ENCODE measurements around the gene TIAM1.
A peak's percentile ranks its signal among the peaks of the same experiment; 100 is the strongest.

Gene TIAM1

DNA sequence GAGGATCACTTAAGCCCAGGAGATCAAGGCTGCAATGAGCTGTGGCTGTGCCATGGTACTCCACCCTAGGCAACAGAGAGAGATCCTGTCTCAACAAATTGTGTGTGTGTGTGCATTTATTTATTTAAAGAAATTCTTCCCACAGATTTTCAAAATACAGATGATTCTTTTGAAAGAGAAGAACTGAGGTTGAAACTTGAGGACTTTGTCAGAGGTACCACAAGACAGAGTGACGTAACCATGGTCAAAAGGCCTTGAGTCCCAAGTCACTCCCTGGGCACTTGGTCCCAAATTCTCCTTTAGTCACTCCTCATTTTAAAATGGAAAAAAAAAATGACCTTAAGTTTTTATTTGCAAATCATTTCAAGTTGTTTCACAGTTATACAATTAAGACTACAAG lies 57.4 kb downstream of the TIAM1 start:
- no peak for DNase-seq (ENCODE audit: low read depth)

GRCh38 chr21:31284797-31285397 lies 59.2 kb downstream of the TIAM1 start:
- no peak for DNase-seq (ENCODE audit: low read depth)

GRCh38 chr21:31283025-31283424 lies 61.0 kb downstream of the TIAM1 start:
- DNase-seq (ENCODE audit: low read depth), result peak; percentile 3

DNA sequence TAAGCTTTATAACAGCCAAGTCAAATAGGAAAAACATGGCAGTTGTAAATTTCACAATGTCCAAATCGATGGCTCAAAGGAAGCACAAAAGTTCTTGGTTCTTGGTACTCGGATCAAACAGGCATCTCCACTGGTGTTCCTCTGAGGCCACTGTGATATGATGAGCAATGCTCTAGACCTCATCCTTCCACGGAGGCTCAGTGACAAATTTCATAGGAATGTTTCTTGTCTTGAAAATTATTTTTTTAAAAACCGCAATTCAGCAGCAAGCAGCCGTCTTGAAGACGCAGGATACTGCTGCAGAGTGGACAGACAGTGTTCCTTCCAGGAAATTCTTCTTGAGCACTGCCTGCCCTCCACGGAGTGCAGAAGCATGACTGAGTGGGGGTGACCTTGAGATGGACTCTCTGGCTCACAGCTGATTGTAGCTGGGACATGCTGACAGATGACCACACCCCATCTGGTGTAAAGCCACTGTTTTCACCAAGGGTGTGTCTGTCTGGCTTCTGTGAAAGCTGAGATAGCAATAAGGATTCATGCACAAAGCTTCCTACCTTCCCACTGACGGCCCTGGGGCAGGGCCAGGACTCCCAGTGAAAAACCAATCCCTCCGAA lies 61.9 kb downstream of the TIAM1 start:
- DNase-seq (ENCODE audit: low read depth), result no peak

DNA sequence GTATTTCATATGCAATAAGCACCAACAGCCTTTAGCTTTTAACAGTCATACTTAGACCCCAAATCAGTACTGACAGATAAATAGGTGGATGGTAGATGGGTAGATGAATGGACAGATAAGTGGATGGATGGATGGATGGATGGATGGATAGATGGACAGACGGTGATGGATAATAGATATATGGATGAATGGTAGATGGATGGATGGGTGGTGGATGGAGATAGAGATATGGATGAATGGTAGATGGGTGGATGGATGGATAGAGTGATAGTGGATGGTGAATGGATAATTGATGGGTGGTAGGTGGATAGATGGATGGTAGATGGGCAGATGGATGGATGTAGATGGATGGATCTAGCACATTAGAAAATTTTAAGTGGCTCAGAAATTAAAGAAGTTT lies 62.5 kb downstream of the TIAM1 start:
- DNase-seq (ENCODE audit: low read depth), result no peak

DNA sequence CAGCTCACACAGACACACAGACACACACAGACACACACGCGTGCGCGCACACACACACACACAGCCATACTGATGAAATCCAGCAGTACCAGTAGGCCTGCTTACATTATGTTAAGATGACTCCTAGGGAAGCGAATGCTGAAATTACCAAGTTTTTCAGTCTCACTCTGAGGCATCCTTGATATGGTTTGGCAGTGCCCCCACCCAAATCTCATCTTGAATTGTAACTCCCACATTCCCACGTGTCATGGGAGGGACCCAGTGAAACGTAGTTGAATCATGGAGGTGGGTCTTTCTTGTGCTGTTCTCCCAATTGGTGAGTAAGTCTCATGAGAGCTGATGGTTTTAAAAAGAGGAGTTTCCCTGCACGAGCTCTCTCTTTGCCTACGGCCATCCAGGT lies 64.1 kb downstream of the TIAM1 start:
- DNase-seq (ENCODE audit: low read depth), result no peak

DNA sequence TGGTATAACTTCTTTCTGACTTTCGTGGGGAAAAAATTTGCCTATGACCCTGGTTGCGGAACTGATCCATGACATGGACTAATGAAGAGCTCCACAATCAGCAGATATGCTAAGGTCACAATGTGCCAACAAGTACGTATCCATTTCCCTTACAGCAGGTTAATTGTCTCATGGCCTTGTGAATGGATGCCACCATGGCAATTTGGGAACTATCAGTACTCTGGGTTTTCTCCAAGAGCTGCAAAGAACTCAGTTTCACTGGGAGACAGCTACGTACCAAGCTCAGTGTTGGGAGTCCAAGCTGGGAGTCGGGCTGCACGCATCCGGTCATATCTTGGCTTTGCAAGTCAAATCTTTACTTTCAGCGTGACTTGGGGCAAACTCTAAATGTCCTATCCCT lies 64.8 kb downstream of the TIAM1 start:
- DNase-seq (ENCODE audit: low read depth), result no peak

GRCh38 chr21:31278511-31279130 lies 65.4 kb downstream of the TIAM1 start:
- no peak for DNase-seq (ENCODE audit: low read depth)

GRCh38 chr21:31276663-31277062 lies 67.4 kb downstream of the TIAM1 start:
- DNase-seq (ENCODE audit: low read depth), result no peak

DNA sequence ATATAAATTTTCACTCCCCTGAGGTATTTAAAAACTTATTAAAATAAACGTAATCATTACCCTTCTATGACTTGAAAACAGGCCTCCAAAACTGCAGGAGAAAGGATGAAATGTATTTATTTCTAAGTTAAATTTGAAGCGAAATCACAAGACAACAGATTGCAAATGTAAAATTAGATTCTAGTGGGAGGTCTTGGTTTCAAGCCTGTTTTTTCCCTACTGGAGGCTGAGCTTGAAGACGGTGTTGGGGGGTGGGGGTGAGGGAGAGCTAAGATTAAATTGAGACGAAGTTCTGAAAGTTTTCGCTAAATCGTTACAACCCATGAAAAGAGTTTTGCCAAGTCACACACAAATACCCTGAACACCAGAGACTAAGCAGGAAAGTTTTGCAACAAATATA lies 68.2 kb downstream of the TIAM1 start:
- no peak for DNase-seq (ENCODE audit: low read depth)

DNA sequence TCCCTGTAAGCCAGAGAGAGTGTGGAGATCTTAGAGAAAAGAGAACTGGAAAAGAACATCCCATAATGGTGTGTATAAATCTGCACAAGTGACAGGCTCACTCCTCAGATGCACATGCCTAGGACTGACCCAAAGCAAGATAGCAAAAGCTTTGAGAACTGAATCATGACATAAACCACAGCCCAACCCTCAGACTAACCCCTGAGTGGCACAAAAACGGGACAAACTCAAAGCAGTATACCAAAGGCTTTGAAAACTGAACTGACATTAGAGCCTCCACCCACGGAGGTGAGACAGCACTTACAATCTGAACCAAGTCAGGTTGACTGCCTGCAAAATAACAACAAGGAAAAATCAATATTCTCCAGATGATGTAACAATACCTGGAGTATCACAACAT lies 70.8 kb downstream of the TIAM1 start:
- no peak for DNase-seq (ENCODE audit: low read depth)

- DNase-seq (ENCODE audit: low read depth), result no peak
Observed at GRCh38 chr21:31268090-31268489, 76.0 kb downstream of the TIAM1 start.

DNA sequence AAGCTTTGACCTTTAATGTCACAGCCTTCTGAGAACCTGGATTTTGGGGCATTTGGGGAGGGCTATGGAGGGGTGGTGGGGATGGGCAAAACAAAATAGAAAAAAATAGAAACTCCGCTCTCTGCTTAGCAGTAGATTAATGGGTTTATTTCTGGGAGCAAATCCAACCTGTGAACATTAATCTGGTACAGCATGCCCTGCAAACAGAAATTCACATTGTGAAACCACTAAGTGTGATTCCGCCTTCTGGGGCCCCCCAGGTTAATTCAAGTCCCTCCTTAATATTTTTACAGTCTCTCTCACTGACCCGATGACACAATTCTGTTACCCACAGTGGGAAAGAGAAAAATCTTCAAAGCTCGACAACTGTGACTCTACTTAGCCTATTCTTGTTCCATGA lies 76.4 kb downstream of the TIAM1 start:
- no peak for DNase-seq (ENCODE audit: low read depth)

GRCh38 chr21:31266241-31266640 lies 77.8 kb downstream of the TIAM1 start:
- no peak for DNase-seq (ENCODE audit: low read depth)

- DNase-seq (ENCODE audit: low read depth), result no peak
Observed at GRCh38 chr21:31265366-31266013, 78.6 kb downstream of the TIAM1 start.

DNA sequence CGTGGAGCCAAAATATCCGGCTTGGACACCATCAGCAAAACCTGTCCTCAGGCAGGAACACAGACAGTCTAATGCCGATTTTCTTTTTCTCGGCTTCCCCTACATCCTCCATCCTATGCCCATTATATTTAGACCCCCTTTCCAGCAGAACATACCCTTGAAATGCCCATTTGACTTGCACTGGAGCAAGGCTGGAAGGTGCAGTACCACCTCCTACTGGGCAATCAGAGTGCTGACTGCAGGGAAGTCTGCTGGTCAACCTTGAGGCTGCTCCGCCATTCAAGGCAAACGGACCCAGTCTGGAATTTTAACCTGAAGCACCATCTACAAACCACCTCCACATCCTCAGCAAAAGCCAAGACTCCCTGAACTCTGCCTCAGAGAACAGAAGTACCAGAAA lies 79.5 kb downstream of the TIAM1 start:
- DNase-seq (ENCODE audit: low read depth), result no peak

- DNase-seq (ENCODE audit: low read depth), result no peak
Observed at GRCh38 chr21:31262728-31263127, 81.3 kb downstream of the TIAM1 start.

GRCh38 chr21:31261759-31262158 lies 82.3 kb downstream of the TIAM1 start:
- no peak for DNase-seq (ENCODE audit: low read depth)

DNA sequence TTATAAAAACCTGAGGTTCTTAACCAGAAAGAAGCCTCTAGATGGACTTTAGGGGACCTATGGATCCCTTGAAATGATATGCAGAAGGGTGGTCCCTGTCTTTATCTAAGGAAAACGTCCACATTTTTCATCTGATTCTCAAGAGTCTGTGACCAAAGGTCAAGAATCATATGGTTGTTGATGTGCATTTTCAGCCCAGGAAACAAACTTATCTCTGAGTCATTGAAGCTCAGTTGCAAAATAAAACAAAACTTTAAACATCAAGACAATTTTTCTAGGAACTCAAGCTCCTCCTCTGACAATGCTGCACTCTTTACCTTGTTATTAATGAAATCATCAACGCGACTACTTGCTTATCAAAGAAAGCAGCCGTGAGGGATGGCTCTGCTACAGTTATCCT lies 83.3 kb downstream of the TIAM1 start:
- no peak for DNase-seq (ENCODE audit: low read depth)

- DNase-seq (ENCODE audit: low read depth), result no peak
Observed at GRCh38 chr21:31258073-31258472, 86.0 kb downstream of the TIAM1 start.

GRCh38 chr21:31257265-31257664 lies 86.8 kb downstream of the TIAM1 start:
- DNase-seq (ENCODE audit: low read depth), result no peak

DNA sequence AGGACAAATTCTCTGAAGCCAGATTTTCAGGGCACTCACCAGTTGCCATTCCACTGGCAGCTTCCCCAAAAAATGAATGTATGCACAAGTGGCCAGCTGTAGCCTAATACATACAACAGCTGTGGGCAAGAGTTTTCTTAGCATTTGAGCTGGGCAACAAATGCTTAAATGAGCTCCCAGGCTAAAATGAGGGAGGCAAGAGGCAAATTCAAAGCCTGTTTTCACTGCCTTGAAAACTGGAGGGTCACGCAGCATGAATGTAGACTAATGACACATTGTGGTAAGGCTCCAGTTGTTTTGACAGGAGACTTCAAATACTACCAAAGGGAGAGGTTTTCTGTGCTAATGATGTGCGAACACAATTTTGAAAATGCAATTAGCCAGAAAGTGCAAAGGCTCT lies 88.2 kb downstream of the TIAM1 start:
- no peak for DNase-seq (ENCODE audit: low read depth)

GRCh38 chr21:31255036-31255435 lies 89.0 kb downstream of the TIAM1 start:
- no peak for DNase-seq (ENCODE audit: low read depth)
